Omental fat pad (tissue), 4 donors: ENCODE measurements around the gene PRKCB. TPM values are rescaled to one million over a fixed set of nuclear protein-coding genes. Genes with fewer than 3 reads are reported as not detected.

Experiments used
- ATAC-seq: fragments of 150-250 bp; one replicate; pipeline ENCODE4 v1.9.1; 2016; ENCODE audit warnings: mild to moderate bottlenecking, moderate library complexity; ENCODE audit not compliant: low FRiP score
- DNase-seq: peaks from one replicate; pipeline ENCODE4 v3.0.0-alpha.2; 2019; ENCODE audit warnings: low spot score
- total RNA-seq, 4 donors: library from RNA; depleted of rRNA; stranded (reverse); fragments of >200 nt; gene quantifications; one replicate each; pipeline ENCODE4 v1.1.0, GENCODE V29; 2016
- TF ChIP-seq, protein P1 (sequence below), 3 donors: fragments of 450-650 bp; IDR thresholded peaks; one replicate each; pipeline ENCODE4 v1.5.1; 2016 to 2017; ENCODE audit warnings: antibody characterized with exemption in 3 of 3, mild to moderate bottlenecking in 3 of 3, moderate library complexity in 2 of 3

PRKCB gene
- total RNA-seq, 4 donors from 2014 or later = 5.3 to 18.6 (median 11.1) TPM

DNA sequence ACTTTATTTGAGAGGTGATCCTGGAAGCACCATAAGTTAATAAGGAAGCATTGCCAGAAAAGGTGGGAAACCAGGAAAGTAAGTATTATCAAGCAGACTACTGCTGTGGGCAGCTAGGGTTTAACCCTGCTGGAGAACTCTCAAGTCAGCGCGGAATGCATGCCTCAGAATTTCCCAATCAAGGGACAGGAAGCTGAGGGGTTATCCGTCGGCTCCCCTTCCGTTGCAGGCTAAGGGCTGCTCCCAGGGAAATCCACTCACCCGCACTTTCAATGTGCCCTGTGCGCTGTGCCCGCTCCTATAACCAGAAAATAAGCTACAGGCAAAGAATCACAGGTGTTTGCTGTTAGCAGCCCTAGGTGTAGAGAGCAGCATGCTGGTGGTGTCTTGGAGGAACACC lies 281.9 kb downstream of the PRKCB start:
- ATAC-seq (no peak), DNase-seq (no peak)
- TF ChIP-seq, protein P1, sequence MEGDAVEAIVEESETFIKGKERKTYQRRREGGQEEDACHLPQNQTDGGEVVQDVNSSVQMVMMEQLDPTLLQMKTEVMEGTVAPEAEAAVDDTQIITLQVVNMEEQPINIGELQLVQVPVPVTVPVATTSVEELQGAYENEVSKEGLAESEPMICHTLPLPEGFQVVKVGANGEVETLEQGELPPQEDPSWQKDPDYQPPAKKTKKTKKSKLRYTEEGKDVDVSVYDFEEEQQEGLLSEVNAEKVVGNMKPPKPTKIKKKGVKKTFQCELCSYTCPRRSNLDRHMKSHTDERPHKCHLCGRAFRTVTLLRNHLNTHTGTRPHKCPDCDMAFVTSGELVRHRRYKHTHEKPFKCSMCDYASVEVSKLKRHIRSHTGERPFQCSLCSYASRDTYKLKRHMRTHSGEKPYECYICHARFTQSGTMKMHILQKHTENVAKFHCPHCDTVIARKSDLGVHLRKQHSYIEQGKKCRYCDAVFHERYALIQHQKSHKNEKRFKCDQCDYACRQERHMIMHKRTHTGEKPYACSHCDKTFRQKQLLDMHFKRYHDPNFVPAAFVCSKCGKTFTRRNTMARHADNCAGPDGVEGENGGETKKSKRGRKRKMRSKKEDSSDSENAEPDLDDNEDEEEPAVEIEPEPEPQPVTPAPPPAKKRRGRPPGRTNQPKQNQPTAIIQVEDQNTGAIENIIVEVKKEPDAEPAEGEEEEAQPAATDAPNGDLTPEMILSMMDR (IDR thresholded peaks at IDR 0.05) = no peak

DNA sequence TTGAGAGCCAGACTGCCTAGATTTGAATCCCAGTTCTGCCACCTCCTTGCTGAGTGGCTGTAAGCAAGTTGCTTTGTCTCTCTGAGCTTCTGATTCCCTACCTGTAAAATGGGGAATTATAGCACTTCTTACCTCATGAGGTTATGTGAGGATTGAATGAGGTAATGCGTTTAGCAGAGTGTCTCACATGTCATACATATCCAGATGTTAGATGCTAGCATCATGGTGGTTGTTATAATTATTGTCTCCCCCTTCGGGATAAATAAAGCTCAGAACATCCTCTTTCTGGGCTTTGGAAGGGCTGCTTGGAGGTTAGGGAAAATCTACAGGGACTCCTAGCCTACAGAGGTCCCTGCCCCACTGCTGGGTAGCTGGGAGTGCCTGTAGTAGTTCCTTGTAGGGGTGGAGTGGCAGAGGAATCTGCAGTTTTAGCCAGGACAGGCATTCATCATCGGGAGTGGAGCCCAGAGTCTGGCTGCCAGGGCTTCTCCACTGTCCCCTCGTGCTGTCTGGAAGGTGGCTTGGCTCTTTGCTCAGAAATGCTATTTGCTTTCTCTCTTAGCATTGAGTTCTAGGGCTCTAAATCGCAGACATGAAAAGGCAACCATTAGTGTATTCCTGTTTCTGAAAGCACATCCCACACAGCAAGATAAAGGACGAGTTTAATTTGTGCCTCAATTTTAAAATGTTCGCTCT lies 282.5 kb downstream of the PRKCB start:
- DNase-seq = no peak
- TF ChIP-seq, protein P1 (IDR thresholded peaks at IDR 0.05) = no peak
- ATAC-seq = no peak

DNA sequence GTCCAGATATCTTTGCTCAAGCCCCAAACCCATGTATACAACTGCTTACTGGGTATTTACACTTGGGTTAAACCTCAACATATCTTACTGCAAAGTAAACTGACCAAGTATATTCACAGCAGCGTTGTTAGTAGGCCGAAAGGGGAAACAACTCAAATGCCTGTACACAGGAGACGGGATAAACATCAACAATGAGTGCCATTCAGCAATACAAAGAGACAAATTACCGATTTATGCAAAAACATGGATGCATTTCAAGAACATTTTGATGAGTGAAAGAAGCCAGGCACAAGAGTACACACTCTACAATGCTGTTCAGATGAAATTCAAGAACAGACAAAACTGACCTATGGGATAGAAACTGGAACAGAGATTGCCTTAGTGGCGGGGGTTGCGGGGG lies 284.0 kb downstream of the PRKCB start:
- DNase-seq (no peak), ATAC-seq (no peak)
- TF ChIP-seq, protein P1 (IDR thresholded peaks at IDR 0.05) = no peak

DNA sequence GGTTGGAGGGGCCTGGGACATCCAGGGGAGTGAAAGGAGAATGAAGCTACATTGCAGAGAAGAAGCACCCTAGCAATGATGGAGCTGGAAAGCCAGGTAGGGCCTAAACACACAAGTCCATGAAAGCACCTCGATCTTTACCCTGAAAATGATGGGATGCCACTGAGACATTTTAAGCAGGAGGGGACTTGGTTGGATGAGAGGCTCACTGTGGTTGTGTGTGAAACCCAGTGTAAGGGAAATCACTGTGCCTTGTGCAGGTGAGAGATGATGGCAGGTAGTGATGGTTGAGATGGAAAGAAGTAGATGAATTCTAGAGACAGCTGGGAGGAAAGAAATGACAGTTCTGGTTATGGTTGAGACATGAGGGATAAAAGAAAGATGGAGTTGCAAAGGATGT lies 287.5 kb downstream of the PRKCB start:
- TF ChIP-seq, protein P1 (IDR thresholded peaks at IDR 0.05) = no peak
- ATAC-seq (no peak), DNase-seq (no peak)

DNA sequence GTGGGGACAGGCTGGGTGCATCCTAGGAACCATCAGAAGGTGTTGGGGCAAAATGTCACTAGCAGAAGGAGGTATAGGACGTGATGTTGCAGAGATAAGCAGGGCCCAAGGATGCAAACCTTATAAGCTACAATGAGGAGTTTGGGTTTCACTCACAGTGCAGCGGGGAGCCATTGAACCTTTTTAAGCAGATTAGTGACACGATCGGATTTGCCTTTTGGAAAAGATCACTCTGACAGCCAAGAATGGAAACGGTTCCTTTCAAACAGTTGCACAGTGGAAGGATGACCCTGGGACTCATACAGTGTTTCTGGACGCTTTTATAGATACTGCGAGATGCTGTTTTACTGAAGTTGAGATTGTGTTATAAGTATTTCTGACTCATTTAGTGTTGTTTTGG lies 288.5 kb downstream of the PRKCB start:
- ATAC-seq = no peak
- DNase-seq = no peak
- TF ChIP-seq, protein P1 (IDR thresholded peaks at IDR 0.05) = no peak

DNA sequence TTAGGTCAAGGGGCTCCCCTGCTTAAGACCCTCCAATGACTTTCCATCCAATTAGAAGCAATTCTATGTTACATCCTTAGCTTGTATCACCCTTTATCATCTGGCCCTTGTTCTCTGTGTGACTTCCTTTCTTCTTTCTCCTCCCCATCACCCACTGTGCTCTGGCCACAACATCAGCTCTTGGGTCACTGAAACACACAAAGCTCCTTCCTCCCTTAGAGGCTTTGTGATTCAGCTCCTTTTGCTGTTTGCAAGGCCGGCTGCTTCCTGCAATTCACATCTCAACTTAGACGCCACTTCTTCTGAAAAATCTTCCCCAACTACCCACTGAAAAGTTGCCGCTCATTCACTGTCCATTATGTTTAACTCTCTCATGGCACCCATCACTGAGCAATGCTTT lies 289.4 kb downstream of the PRKCB start:
- TF ChIP-seq, protein P1 (IDR thresholded peaks at IDR 0.05) = no peak
- no peak for DNase-seq
- ATAC-seq = no peak

DNA sequence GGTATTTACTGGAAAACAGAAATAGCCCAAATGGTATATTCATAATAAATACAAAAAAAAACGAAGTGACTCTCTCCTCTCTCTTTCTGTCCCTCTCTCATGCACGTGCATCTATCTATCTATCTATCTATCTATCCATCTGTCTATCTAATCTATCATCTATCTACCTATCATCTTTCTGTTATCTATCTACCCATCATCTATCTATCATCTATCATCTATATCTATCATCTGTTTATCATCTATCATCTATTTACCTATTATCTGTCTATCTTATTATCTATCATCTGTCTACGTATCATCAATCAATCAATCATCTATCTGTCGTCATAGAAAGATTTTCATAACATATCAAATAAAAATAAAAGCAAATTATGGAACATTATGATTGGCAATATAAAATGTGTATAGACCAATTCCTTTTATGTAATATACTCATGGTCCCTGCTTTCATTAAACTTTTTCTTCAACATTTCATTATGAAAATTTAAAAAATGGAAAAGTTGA lies 293.7 kb downstream of the PRKCB start:
- ATAC-seq (no peak), DNase-seq (no peak)
- TF ChIP-seq, protein P1 (IDR thresholded peaks at IDR 0.05) = no peak
